Caco-2 (cell line): Measurements from ENCODE around the gene RNF111. TPM values are rescaled to one million over a fixed set of nuclear protein-coding genes. Genes with fewer than 3 reads are reported as not detected.

Experiments
- BruUV-seq: library from RNA; stranded (reverse); fragments of 400-500 nt; replicated peaks from 2 replicates; lab custom pipeline; 2021; lab: Mats Ljungman, UMichigan
- CTCF ChIA-PET: fragments of 300-600 bp; sonication (Branson Sonifier 250); formaldehyde crosslinking; loops from one replicate; lab custom pipeline; 2022; ENCODE audit warnings: antibody characterized with exemption; lab: Charles Lee
- POLR2A ChIA-PET: fragments of 300-600 bp; sonication (Branson Sonifier 250); formaldehyde crosslinking; loops from one replicate; lab custom pipeline; 2022; ENCODE audit warnings: antibody characterized with exemption; lab: Charles Lee
- DNase-seq, 2 experiments: peaks; one replicate each; pipeline versions ENCODE4 v3.0.0 to v3.0.0-alpha.2; 2020 to 2022
- H3K27me3 ChIP-seq: replicated peaks from 2 replicates; pipeline ENCODE4 v1.6.0; 2011; ENCODE audit warnings: low read length; ENCODE audit not compliant: control insufficient read depth, insufficient read depth
- H3K36me3 ChIP-seq: 2 replicates; pipeline ENCODE4 v1.5.1; 2011; ENCODE audit warnings: low read length; ENCODE audit not compliant: control insufficient read depth, insufficient read depth
- H3K4me1 ChIP-seq: fragments of 250-450 bp; sonication (Bioruptor Pico); 2 replicates; pipeline ENCODE4 v1.5.1; 2020; ENCODE audit warnings: mild to moderate bottlenecking
- H3K4me3 ChIP-seq: 2 replicates; pipeline ENCODE4 v1.5.1; 2011; ENCODE audit warnings: low read depth, mild to moderate bottlenecking, control low read depth, low read length
- H3K9me3 ChIP-seq: fragments of 250-450 bp; sonication (Bioruptor Pico); 2 replicates; pipeline ENCODE4 v1.5.1; 2020; ENCODE audit warnings: mild to moderate bottlenecking, moderate library complexity
- H3K27ac Mint-ChIP-seq: one replicate; pipeline ENCODE4 v1.8.0; 2022; ENCODE audit warnings: mixed read lengths; ENCODE audit not compliant: unreplicated experiment
- H3K27me3 Mint-ChIP-seq: one replicate; pipeline ENCODE4 v1.8.0; 2022; ENCODE audit warnings: mixed read lengths; ENCODE audit not compliant: insufficient read depth, unreplicated experiment
- H3K36me3 Mint-ChIP-seq: one replicate; pipeline ENCODE4 v1.8.0; 2022; ENCODE audit warnings: mild to moderate bottlenecking, mixed read lengths; ENCODE audit not compliant: insufficient read depth, unreplicated experiment
- H3K4me1 Mint-ChIP-seq: one replicate; pipeline ENCODE4 v1.8.0; 2022; ENCODE audit warnings: low read depth, mixed read lengths; ENCODE audit not compliant: unreplicated experiment
- H3K4me3 Mint-ChIP-seq: one replicate; pipeline ENCODE4 v1.8.0; 2022; ENCODE audit warnings: mild to moderate bottlenecking, moderate library complexity, mixed read lengths; ENCODE audit not compliant: unreplicated experiment
- H3K9me3 Mint-ChIP-seq: one replicate; pipeline ENCODE4 v1.8.0; 2022; ENCODE audit warnings: mixed read lengths; ENCODE audit not compliant: unreplicated experiment
- CTCF ChIP-seq, 2 experiments: fragments of 200-600 bp in 1 of 2; IDR thresholded peaks; 1 replicate in 1 of 2; 2 replicates in 1 of 2; pipeline versions ENCODE4 v1.5.1 to v1.8.0; 2011 to 2022; ENCODE audit warnings: antibody characterized with exemption in 1 of 2, control low read depth in 1 of 2, inconsistent platforms in 1 of 2, low read depth in 1 of 2, low read length in 1 of 2, mild to moderate bottlenecking in 1 of 2, moderate library complexity in 1 of 2; ENCODE audit not compliant: insufficient read depth in 1 of 2, severe bottlenecking in 1 of 2, unreplicated experiment in 1 of 2
- intact Hi-C: fragments of 100-400 bp; cut with micrococcal nuclease; formaldehyde crosslinking; loops from one replicate; pipeline ENCODE4 v1.10.0; 2022; ENCODE audit not compliant: unreplicated experiment
- total RNA-seq: library from RNA; stranded (reverse); gene quantifications from 2 replicates; pipeline ENCODE4 v1.2.3, GENCODE V29; 2022

The RNF111 gene
- total RNA-seq, 1 experiment from 2014 or later, result 26.1 TPM

GRCh38 chr15:59017449-59017848 lies 30.0 kb downstream of the RNF111 start:
- DNase-seq, result no peak
- Mint-ChIP-seq H3K36me3 (peaks cover 11% of the 10 kb centered on the region), H3K4me1 (no peaks in the 10 kb centered on the region), H3K27ac (no peak overlapping the region), H3K9me3 (no peaks in the 10 kb centered on the region), H3K4me3 (no peak overlapping the region), H3K27me3 (no peaks in the 10 kb centered on the region)
- H3K27me3 ChIP-seq, result no peaks in the 10 kb centered on the region
- BruUV-seq, result no TSS peak
- no peaks in the 10 kb centered on the region; the same call in 1 of the 2 replicates for H3K36me3 ChIP-seq
- H3K4me1 ChIP-seq, result no peaks in the 10 kb centered on the region
- no peaks in the 10 kb centered on the region for H3K9me3 ChIP-seq
- no peak overlapping the region for H3K4me3 ChIP-seq
- CTCF ChIA-PET, result no interaction called here
- intact Hi-C loops, result no loop called here
- no peak for TF ChIP-seq CTCF (IDR thresholded peaks at IDR 0.05; ENCODE audit: insufficient read depth in 1 of 2, low read depth in 1 of 2, low read length in 1 of 2, severe bottlenecking in 1 of 2, unreplicated experiment in 1 of 2)
- POLR2A ChIA-PET, result interaction anchor here (0.6 kb wide), 1 partner anchor 82 kb away, joined by 4 read pairs; no protein-coding TSS in a partner anchor

- Mint-ChIP-seq H3K36me3 (peaks cover 13% of the 10 kb centered on the region), H3K4me3 (no peak overlapping the region), H3K27me3 (no peaks in the 10 kb centered on the region), H3K27ac (no peak overlapping the region), H3K9me3 (no peaks in the 10 kb centered on the region), H3K4me1 (no peaks in the 10 kb centered on the region)
- Histone ChIP-seq H3K27me3 (no peaks in the 10 kb centered on the region), H3K36me3 (no peaks in the 10 kb centered on the region; the same call in 1 of the 2 replicates), H3K4me3 (no peak overlapping the region), H3K9me3 (no peaks in the 10 kb centered on the region), H3K4me1 (no peaks in the 10 kb centered on the region)
- no peak for DNase-seq
- intact Hi-C loops, result no loop called here
- CTCF ChIA-PET, result no interaction called here
- POLR2A ChIA-PET, result no interaction called here
- TF ChIP-seq CTCF (IDR thresholded peaks at IDR 0.05; ENCODE audit: insufficient read depth in 1 of 2, low read depth in 1 of 2, low read length in 1 of 2, severe bottlenecking in 1 of 2, unreplicated experiment in 1 of 2), result no peak
- BruUV-seq, result no TSS peak
Measured at GRCh38 chr15:59018833-59019232, 31.4 kb downstream of the RNF111 start.

- Mint-ChIP-seq H3K27ac (no peak overlapping the region), H3K9me3 (no peaks in the 10 kb centered on the region), H3K27me3 (no peaks in the 10 kb centered on the region), H3K36me3 (peaks cover 13% of the 10 kb centered on the region), H3K4me1 (no peaks in the 10 kb centered on the region), H3K4me3 (no peak overlapping the region)
- no peak overlapping the region for H3K4me3 ChIP-seq
- H3K36me3 ChIP-seq, result no peaks in the 10 kb centered on the region; the same call in 1 of the 2 replicates
- CTCF ChIA-PET, result no interaction called here
- intact Hi-C loops, result no loop called here
- no peak for DNase-seq
- no peak for TF ChIP-seq CTCF (IDR thresholded peaks at IDR 0.05; ENCODE audit: insufficient read depth in 1 of 2, low read depth in 1 of 2, low read length in 1 of 2, severe bottlenecking in 1 of 2, unreplicated experiment in 1 of 2)
- no peaks in the 10 kb centered on the region for H3K9me3 ChIP-seq
- H3K4me1 ChIP-seq, result no peaks in the 10 kb centered on the region
- no TSS peak for BruUV-seq
- POLR2A ChIA-PET, result no interaction called here
- H3K27me3 ChIP-seq, result no peaks in the 10 kb centered on the region
Measured at GRCh38 chr15:59020322-59020721, 32.9 kb downstream of the RNF111 start.
